Testis (tissue), 2 donors: ENCODE measurements around the gene DKK3.

ENCODE experiments used
- POLR2A ChIP-seq: fragments of 450-650 bp; IDR thresholded peaks from one replicate; pipeline ENCODE4 v1.6.1; 2017; ENCODE audit warnings: antibody characterized with exemption, mild to moderate bottlenecking, moderate library complexity
- TF ChIP-seq, protein P1 (sequence below), 3 experiments: fragments of 450-650 bp in 2 of 3; fragments of 200-600 bp in 1 of 3; sonication (generic) in 1 of 3; IDR thresholded peaks; one replicate each; pipeline ENCODE4 v1.5.1; 2016 to 2019; ENCODE audit warnings: antibody characterized with exemption in 3 of 3, mild to moderate bottlenecking in 2 of 3, moderate library complexity in 1 of 3

DNA sequence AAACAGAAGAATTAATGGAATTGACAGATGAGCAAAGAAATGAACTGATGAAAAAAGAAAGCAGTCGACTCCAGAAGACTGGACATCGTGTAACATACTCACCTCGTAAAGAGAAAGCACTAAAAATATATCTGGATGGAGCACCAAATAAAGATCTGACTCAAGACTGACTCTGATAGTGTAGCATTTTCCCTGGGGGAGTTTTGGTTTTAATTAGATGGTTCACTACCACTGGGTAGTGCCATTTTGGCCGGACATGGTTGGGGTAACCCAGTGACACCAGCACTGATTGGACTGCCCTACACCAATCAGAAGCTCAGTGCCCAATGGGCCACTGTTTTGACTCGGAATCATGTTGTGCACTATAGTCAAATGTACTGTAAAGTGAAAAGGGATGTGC is 52.4 kb downstream of the DKK3 start:
- TF ChIP-seq, protein P1, sequence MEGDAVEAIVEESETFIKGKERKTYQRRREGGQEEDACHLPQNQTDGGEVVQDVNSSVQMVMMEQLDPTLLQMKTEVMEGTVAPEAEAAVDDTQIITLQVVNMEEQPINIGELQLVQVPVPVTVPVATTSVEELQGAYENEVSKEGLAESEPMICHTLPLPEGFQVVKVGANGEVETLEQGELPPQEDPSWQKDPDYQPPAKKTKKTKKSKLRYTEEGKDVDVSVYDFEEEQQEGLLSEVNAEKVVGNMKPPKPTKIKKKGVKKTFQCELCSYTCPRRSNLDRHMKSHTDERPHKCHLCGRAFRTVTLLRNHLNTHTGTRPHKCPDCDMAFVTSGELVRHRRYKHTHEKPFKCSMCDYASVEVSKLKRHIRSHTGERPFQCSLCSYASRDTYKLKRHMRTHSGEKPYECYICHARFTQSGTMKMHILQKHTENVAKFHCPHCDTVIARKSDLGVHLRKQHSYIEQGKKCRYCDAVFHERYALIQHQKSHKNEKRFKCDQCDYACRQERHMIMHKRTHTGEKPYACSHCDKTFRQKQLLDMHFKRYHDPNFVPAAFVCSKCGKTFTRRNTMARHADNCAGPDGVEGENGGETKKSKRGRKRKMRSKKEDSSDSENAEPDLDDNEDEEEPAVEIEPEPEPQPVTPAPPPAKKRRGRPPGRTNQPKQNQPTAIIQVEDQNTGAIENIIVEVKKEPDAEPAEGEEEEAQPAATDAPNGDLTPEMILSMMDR (IDR thresholded peaks at IDR 0.05): no peak
- TF ChIP-seq POLR2A: no peak
